ENCODE results near the gene NAALADL2. TPM values are rescaled to one million over a fixed set of nuclear protein-coding genes. Genes with fewer than 3 reads are reported as not detected.

Gene NAALADL2
- total RNA-seq, 1 experiment from 2014 or later = 1.6 TPM

DNA sequence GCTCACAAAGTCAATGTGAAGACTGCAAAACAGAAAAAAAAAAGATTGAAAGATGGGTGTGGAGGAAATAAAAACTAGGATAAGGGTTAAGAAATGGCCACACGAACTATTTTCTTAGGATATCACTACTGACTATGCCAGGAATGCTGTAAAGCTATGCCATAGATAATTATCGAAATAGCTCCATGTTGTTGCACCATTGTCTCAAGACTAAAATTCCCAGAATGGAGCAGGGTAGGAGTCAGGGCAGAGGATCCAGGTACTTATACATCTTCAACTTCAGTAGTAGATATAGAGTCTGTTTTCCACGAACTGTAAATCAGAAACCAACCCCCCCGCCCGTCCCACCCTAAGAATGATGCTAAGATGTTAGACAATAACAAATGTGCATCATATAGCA is 302.2 kb downstream of the NAALADL2 start:
- DNase-seq = no peak
- WGBS (ENCODE audit: extremely low coverage, insufficient read length, low lambda C conversion rate) = no CpG with 5 or more reads among the region's 5 CpGs

More for the DNA sequence above, 302.2 kb downstream of the NAALADL2 start:
- no peak overlapping the region for H3K27ac Mint-ChIP-seq
- no peak overlapping the region for H3K9ac ChIP-seq (ENCODE audit: extremely low read depth, insufficient read length, low read length)
- no peak overlapping the region for H4K91ac ChIP-seq (ENCODE audit: insufficient read length, low read depth, low read length)
- no peak overlapping the region for H3K23ac ChIP-seq (ENCODE audit: insufficient read length, low read depth, low read length)
- no peak overlapping the region for H2BK5ac ChIP-seq (ENCODE audit: insufficient read length, low read length)
- H3K4me1 Mint-ChIP-seq = peaks cover 4 to 7% of the 10 kb centered on the region in 2 experiments
- H2AK5ac ChIP-seq (ENCODE audit: insufficient read length, low read length) = no peak overlapping the region
- H3K23me2 ChIP-seq (ENCODE audit: insufficient read length, low read depth, low read length, poor library complexity, severe bottlenecking) = no peaks in the 10 kb centered on the region
- no peak overlapping the region for H3K4ac ChIP-seq (ENCODE audit: low read depth, low read length)
- H2BK20ac ChIP-seq (ENCODE audit: low read depth, low read length, poor library complexity, severe bottlenecking) = no peak overlapping the region
- no peaks in the 10 kb centered on the region for H3K79me2 ChIP-seq (ENCODE audit: insufficient read depth, low read length)
- H3K4me3 Mint-ChIP-seq = no peak overlapping the region
- no peaks in the 10 kb centered on the region for H3K9me3 ChIP-seq (ENCODE audit: control insufficient read depth, low read depth, low read length)
- no peaks in the 10 kb centered on the region for H3K27me3 ChIP-seq (ENCODE audit: insufficient read depth, low read length)
- H3K14ac ChIP-seq (ENCODE audit: insufficient read depth, low read length) = no peak overlapping the region
- H2BK120ac ChIP-seq (ENCODE audit: low read depth, low read length, poor library complexity, severe bottlenecking) = no peak overlapping the region
- no peak overlapping the region for H3T11ph ChIP-seq (ENCODE audit: low read length)
- H3K27ac ChIP-seq (ENCODE audit: insufficient read length, low read depth, low read length) = no peak overlapping the region
- H3K18ac ChIP-seq (ENCODE audit: insufficient read length, low read depth, low read length) = no peak overlapping the region
- no peaks in the 10 kb centered on the region for H3K36me3 Mint-ChIP-seq (ENCODE audit: insufficient read depth in 1 of 3, low read depth in 3 of 3)
- H2AFZ ChIP-seq (ENCODE audit: low read length) = no peak overlapping the region
- no peaks in the 10 kb centered on the region for H4K20me1 ChIP-seq (ENCODE audit: control insufficient read depth, insufficient read depth, insufficient read length)
- no peak overlapping the region for H4K5ac ChIP-seq (ENCODE audit: insufficient read length, low read depth, low read length)
- no peak overlapping the region for H4K8ac ChIP-seq (replicated peaks; ENCODE audit: insufficient read length, low read depth, low read length)
- H3K9me3 Mint-ChIP-seq = no peaks in the 10 kb centered on the region
- no peak overlapping the region for H3K4me2 ChIP-seq (ENCODE audit: insufficient read depth, insufficient read length, low read length)
- no peaks in the 10 kb centered on the region for H3K79me1 ChIP-seq (ENCODE audit: insufficient read depth, low read depth, low read length, poor library complexity, severe bottlenecking)
- no peak overlapping the region for H2BK15ac ChIP-seq (ENCODE audit: low read depth, low read length)
- no peak overlapping the region for H2BK12ac ChIP-seq (ENCODE audit: insufficient read length, low read depth, low read length)
- TF ChIP-seq, protein P1, sequence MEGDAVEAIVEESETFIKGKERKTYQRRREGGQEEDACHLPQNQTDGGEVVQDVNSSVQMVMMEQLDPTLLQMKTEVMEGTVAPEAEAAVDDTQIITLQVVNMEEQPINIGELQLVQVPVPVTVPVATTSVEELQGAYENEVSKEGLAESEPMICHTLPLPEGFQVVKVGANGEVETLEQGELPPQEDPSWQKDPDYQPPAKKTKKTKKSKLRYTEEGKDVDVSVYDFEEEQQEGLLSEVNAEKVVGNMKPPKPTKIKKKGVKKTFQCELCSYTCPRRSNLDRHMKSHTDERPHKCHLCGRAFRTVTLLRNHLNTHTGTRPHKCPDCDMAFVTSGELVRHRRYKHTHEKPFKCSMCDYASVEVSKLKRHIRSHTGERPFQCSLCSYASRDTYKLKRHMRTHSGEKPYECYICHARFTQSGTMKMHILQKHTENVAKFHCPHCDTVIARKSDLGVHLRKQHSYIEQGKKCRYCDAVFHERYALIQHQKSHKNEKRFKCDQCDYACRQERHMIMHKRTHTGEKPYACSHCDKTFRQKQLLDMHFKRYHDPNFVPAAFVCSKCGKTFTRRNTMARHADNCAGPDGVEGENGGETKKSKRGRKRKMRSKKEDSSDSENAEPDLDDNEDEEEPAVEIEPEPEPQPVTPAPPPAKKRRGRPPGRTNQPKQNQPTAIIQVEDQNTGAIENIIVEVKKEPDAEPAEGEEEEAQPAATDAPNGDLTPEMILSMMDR (conservative IDR thresholded peaks at IDR 0.05) = no peak
- H3K27me3 Mint-ChIP-seq (ENCODE audit: low read depth) = no peaks in the 10 kb centered on the region
- no peak overlapping the region for H3K56ac ChIP-seq (ENCODE audit: insufficient read length, low read depth, low read length)
- H3K4me1 ChIP-seq (ENCODE audit: insufficient read depth, low read length) = no peaks in the 10 kb centered on the region; the same call in 1 of the 2 replicates

All from H9 (cell line).